ENCODE data around the gene KATNAL2.
"Not testable (repeated sequence)": the region's sequence is repeated elsewhere in the genome, so short reads cannot be mapped to it uniquely, and the experiment has no call there.

Gene KATNAL2

GRCh38 chr18:46939998-46940571 is 22.7 kb downstream of the KATNAL2 start:
- DNase-seq, result no peak

- DNase-seq, result no peak
Measured at GRCh38 chr18:46942646-46943045, 25.2 kb downstream of the KATNAL2 start.

GRCh38 chr18:46946656-46947282 is 29.4 kb downstream of the KATNAL2 start:
- DNase-seq, result peak; percentile 88

- no peak for DNase-seq
Measured at GRCh38 chr18:46950064-46950656, 32.8 kb downstream of the KATNAL2 start.

- DNase-seq, result no peak
Measured at GRCh38 chr18:46953195-46953594, 35.8 kb downstream of the KATNAL2 start.

- no peak for DNase-seq
Measured at GRCh38 chr18:46958209-46958608, 40.8 kb downstream of the KATNAL2 start.

GRCh38 chr18:46963656-46964578 is 46.5 kb downstream of the KATNAL2 start:
- DNase-seq, result not testable (repeated sequence)

- DNase-seq, result not testable (repeated sequence)
Measured at GRCh38 chr18:46964579-46965293, 47.3 kb downstream of the KATNAL2 start.

- DNase-seq, result not testable (repeated sequence)
Measured at GRCh38 chr18:46966266-46966665, 48.9 kb downstream of the KATNAL2 start.

- DNase-seq, result not testable (repeated sequence)
Measured at GRCh38 chr18:46969551-46969950, 52.1 kb downstream of the KATNAL2 start.

- DNase-seq, result not testable (repeated sequence)
Measured at GRCh38 chr18:47019870-47020269, 102.5 kb downstream of the KATNAL2 start.

GRCh38 chr18:47020757-47021156 is 103.4 kb downstream of the KATNAL2 start:
- not testable (repeated sequence) for DNase-seq

GRCh38 chr18:47022821-47023220 is 105.4 kb downstream of the KATNAL2 start:
- not testable (repeated sequence) for DNase-seq

GRCh38 chr18:47023769-47024465 is 106.5 kb downstream of the KATNAL2 start:
- not testable (repeated sequence) for DNase-seq

GRCh38 chr18:47025557-47026174 is 108.3 kb downstream of the KATNAL2 start:
- DNase-seq, result not testable (repeated sequence)

GRCh38 chr18:47028738-47029137 is 111.3 kb downstream of the KATNAL2 start:
- DNase-seq, result not testable (repeated sequence)

- DNase-seq, result not testable (repeated sequence)
Measured at GRCh38 chr18:47029684-47030353, 112.4 kb downstream of the KATNAL2 start.

GRCh38 chr18:47030887-47031286 is 113.5 kb downstream of the KATNAL2 start:
- DNase-seq, result not testable (repeated sequence)

GRCh38 chr18:47032945-47033344 is 115.5 kb downstream of the KATNAL2 start:
- DNase-seq, result no peak

- not testable (repeated sequence) for DNase-seq
Measured at GRCh38 chr18:47034591-47034990, 117.2 kb downstream of the KATNAL2 start.

All from DMS 273 treated with DMSO at 0.1 percent for 48 hours (cell line).